Prostate gland (tissue), 2 donors: ENCODE data around the gene FGF12.

Experiments used
- CTCF ChIP-seq, 4 experiments: fragments of 200-600 bp in 2 of 4; fragments of 450-650 bp in 2 of 4; sonication (generic) in 2 of 4; IDR thresholded peaks; 1 replicate in 3 of 4; 2 replicates in 1 of 4; pipeline ENCODE4 v1.5.1; 2016 to 2019; ENCODE audit warnings: antibody characterized with exemption in 4 of 4, mild to moderate bottlenecking in 2 of 4, moderate library complexity in 2 of 4
- POLR2A ChIP-seq: fragments of 450-650 bp; IDR thresholded peaks from one replicate; pipeline ENCODE4 v1.6.1; 2016; ENCODE audit warnings: antibody characterized with exemption, mild to moderate bottlenecking

GRCh38 chr3:192332386-192333291 lies 394.7 kb downstream of the FGF12 start:
- TF ChIP-seq CTCF (IDR thresholded peaks at IDR 0.05) (no peak), POLR2A (no peak)
